Adipocyte (in vitro differentiated cells): Measurements from ENCODE around the gene CPNE2.
"Not testable (repeated sequence)": the region's sequence is repeated elsewhere in the genome, so short reads cannot be mapped to it uniquely, and the experiment has no call there.

Source experiments
- DNase-seq: peaks from one replicate; pipeline ENCODE4 v3.0.0-alpha.2; 2015; ENCODE audit warnings: low read depth
- H3K27me3 ChIP-seq: replicated peaks from 2 replicates; pipeline ENCODE4 v1.7.0; 2013; ENCODE audit warnings: mild to moderate bottlenecking, low read length, moderate library complexity; ENCODE audit not compliant: control insufficient read depth, insufficient read depth
- H3K36me3 ChIP-seq: 2 replicates; pipeline ENCODE4 v1.7.0; 2013; ENCODE audit warnings: low read length, mild to moderate bottlenecking, moderate library complexity; ENCODE audit not compliant: control insufficient read depth, insufficient read depth, severe bottlenecking
- H3K4me1 ChIP-seq: 2 replicates; pipeline ENCODE4 v1.7.0; 2013; ENCODE audit warnings: mild to moderate bottlenecking, low read length, moderate library complexity; ENCODE audit not compliant: control insufficient read depth, insufficient read depth
- H3K4me3 ChIP-seq: 2 replicates; pipeline ENCODE4 v1.7.0; 2013; ENCODE audit warnings: mild to moderate bottlenecking, low read length, moderate library complexity
- H3K9ac ChIP-seq: 2 replicates; pipeline ENCODE4 v1.7.0; 2013; ENCODE audit warnings: mild to moderate bottlenecking, low read length, moderate library complexity
- H3K9me3 ChIP-seq: 2 replicates; pipeline ENCODE4 v1.7.0; 2013; ENCODE audit warnings: mild to moderate bottlenecking, low read length, moderate library complexity; ENCODE audit not compliant: control insufficient read depth

CPNE2 gene

GRCh38 chr16:57091200-57091974 is 996 bp upstream of the CPNE2 start:
- DNase-seq = peak; percentile 48
- Histone ChIP-seq H3K4me1 (peaks cover 23% of the 10 kb centered on the region), H3K36me3 (no peaks in the 10 kb centered on the region), H3K9ac (peak overlapping the region; percentile 69), H3K9me3 (no peaks in the 10 kb centered on the region), H3K4me3 (peak overlapping the region; percentile 79), H3K27me3 (peaks cover 11% of the 10 kb centered on the region)

DNA sequence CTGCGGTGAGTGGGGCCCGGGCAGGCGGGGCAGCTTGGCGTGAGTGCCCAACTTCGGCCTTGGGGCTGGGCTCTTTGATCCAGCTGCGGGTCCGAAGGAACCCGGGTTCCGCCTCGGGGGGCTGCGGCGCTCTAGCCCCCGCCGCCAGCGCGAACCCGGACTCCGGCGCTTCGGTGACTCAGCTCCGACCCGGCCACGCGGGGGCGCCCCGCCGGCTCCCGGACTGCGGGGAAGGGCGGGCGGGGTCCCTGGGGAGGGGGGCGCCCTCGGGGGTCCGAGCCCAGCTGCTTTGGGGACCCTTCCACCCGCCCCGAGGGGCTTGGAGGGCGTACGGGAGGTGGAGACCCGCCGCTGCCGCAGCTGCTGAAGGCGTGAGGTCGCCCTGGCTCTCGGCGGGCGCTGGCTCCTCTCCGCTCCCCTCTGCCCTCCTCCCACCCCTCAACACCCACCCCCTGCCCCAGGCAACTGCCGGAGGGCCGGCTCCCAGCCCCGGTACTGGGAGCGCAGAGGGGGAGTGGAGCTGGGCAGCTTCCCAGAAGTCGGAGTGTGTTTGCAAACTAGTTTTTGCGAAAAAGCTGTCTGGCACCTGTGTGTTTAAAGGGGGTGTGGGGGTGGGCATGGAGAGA is 516 bp downstream of the CPNE2 start:
- Histone ChIP-seq H3K4me3 (peak overlapping the region; percentile 81), H3K9me3 (no peaks in the 10 kb centered on the region), H3K4me1 (peaks cover 23% of the 10 kb centered on the region), H3K36me3 (no peaks in the 10 kb centered on the region), H3K27me3 (peaks cover 2% of the 10 kb centered on the region), H3K9ac (peak overlapping the region; percentile 73)
- DNase-seq = peak; percentile 72

DNA sequence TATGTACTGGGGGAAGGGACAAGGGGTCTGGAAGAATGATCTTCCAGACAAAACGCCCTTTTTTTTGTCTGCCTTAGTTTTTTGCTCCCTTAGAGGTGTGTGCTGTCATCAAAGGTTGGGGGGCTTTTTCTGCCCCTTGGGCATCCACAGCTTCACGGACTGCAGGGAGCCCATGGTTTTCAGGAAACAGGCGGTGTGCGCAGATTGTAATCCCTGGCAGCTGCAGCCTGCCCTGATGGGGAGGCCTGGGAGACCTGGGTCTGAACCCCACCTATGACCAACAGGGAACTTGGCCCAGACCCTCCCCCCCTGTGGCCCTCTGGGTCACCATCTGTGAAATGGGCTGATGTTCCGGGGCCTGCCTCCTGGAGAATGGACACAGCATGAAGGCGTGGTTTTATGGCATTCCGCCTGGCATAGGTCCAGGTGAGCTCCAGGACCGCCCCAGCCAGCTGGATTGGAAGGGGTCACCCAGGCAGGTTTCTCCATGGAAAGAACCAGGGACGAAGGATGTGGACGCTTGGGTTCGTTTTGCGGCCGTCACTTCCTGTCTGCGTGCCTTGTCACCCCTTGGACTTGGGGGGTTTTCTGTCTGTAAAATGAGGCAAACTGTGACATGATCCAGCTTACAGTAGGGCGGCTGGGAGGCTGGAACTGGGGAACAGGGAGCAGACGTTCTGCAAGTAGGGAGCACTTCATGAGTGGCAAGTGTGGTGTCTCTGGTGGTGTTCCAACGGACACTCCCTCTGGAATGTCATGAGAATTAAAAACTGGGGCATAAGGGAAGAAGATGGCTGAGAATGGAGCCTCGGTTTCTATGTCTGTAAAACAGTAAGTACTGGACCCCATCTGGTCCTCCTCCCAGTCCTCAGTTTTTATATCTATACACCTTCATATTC is 1.5 kb downstream of the CPNE2 start:
- Histone ChIP-seq H3K9ac (peak overlapping the region; percentile 58), H3K27me3 (no peaks in the 10 kb centered on the region), H3K4me3 (peak overlapping the region; percentile 81), H3K4me1 (peaks cover 23% of the 10 kb centered on the region), H3K9me3 (no peaks in the 10 kb centered on the region), H3K36me3 (no peaks in the 10 kb centered on the region)
- DNase-seq = no peak

DNA sequence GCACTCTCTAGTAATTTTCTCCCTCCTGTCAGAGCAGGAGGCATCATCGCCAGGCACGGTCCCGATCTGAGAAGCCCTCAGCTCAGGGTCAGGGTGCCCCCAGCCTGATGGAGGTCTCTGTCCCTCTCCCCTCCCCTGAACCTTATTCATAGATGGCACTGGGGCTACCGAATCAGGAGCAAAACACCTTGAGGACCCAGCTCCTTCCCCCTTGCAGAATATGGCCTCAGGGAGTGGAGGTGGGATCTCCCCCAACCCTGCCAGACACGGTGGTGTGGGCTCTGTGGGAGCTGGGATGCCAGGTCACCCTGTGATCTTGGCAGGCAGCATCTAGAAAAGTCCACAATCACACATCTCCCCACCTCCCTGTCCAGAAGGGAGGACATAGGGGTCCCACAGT is 2.5 kb downstream of the CPNE2 start:
- Histone ChIP-seq H3K27me3 (no peaks in the 10 kb centered on the region), H3K4me3 (no peak overlapping the region), H3K36me3 (no peaks in the 10 kb centered on the region), H3K9me3 (no peaks in the 10 kb centered on the region), H3K9ac (no peak overlapping the region), H3K4me1 (peaks cover 23% of the 10 kb centered on the region)
- no peak for DNase-seq

GRCh38 chr16:57096192-57096591 is 3.8 kb downstream of the CPNE2 start:
- Histone ChIP-seq H3K4me1 (peaks cover 23% of the 10 kb centered on the region), H3K4me3 (no peak overlapping the region), H3K27me3 (no peaks in the 10 kb centered on the region), H3K36me3 (no peaks in the 10 kb centered on the region), H3K9me3 (no peaks in the 10 kb centered on the region), H3K9ac (no peak overlapping the region)
- DNase-seq = no peak

DNA sequence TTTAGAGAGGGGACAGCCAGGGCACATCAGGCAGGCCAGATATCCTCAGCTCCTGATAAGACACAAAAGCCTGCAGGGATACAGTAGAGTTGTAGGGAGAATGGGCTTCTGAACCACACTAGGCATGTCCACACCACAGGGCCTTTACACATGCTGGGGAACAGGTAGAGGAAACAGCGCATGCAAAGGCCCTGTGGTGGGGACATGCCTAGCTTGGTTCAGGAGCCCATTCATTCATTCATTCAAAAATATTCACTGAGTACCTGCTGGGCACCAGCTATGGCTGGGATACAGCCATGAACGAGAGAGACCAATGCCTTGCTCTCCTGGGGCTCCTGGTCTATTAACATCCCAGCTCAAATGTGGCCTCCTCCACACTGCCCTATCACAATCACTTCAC is 4.4 kb downstream of the CPNE2 start:
- H3K4me3 ChIP-seq = no peak overlapping the region
- H3K36me3 ChIP-seq = no peaks in the 10 kb centered on the region
- H3K9me3 ChIP-seq = no peaks in the 10 kb centered on the region
- H3K27me3 ChIP-seq = no peaks in the 10 kb centered on the region
- no peak for DNase-seq
- H3K4me1 ChIP-seq = peaks cover 18% of the 10 kb centered on the region
- H3K9ac ChIP-seq = no peak overlapping the region

DNA sequence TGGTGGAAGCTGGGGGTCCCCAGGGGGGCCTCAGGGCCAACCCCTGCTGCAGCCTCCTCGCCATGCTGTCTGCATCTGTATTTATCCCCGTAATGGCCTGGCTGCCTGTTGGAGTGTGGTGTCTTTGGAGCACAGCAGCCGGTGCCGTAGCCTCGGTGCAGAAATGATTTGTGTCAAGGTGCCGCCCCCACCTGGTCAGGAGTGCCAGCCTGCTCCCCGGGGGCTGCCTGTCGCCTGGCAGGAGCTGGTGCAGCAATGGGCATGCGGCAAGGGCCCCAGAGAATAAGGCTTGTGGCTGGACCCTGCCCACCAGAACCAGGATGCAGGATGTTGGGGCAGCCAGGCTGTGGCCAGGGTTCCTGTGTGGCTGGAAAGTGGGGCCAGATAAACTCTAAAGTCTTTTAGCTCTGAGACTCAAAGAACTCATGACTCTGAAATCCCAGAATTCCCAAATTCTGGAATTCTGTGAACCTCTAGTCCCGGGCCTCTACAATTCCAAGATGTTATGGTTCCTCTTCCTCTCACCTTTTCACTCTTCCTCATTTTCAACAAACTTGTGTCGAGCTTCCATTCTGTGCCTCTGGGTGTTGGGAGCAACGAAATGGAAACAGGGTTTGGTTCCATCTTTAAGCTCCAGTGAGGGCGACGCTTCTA is 5.9 kb downstream of the CPNE2 start:
- Histone ChIP-seq H3K4me1 (peaks cover 14% of the 10 kb centered on the region), H3K36me3 (no peaks in the 10 kb centered on the region), H3K9ac (no peak overlapping the region), H3K27me3 (no peaks in the 10 kb centered on the region), H3K9me3 (no peaks in the 10 kb centered on the region), H3K4me3 (no peak overlapping the region)
- no peak for DNase-seq

GRCh38 chr16:57099965-57100364 is 7.6 kb downstream of the CPNE2 start:
- peak; percentile 30 for DNase-seq
- H3K4me1 ChIP-seq, H3K9me3 ChIP-seq, H3K36me3 ChIP-seq, H3K4me3 ChIP-seq, H3K9ac ChIP-seq, H3K27me3 ChIP-seq: not testable (repeated sequence)

- no peak for DNase-seq
- Histone ChIP-seq H3K4me1 (no peaks in the 10 kb centered on the region), H3K27me3 (no peaks in the 10 kb centered on the region), H3K9ac (no peak overlapping the region), H3K36me3 (no peaks in the 10 kb centered on the region), H3K9me3 (no peaks in the 10 kb centered on the region), H3K4me3 (no peak overlapping the region)
Measured at GRCh38 chr16:57100445-57100844, 8.1 kb downstream of the CPNE2 start.

DNA sequence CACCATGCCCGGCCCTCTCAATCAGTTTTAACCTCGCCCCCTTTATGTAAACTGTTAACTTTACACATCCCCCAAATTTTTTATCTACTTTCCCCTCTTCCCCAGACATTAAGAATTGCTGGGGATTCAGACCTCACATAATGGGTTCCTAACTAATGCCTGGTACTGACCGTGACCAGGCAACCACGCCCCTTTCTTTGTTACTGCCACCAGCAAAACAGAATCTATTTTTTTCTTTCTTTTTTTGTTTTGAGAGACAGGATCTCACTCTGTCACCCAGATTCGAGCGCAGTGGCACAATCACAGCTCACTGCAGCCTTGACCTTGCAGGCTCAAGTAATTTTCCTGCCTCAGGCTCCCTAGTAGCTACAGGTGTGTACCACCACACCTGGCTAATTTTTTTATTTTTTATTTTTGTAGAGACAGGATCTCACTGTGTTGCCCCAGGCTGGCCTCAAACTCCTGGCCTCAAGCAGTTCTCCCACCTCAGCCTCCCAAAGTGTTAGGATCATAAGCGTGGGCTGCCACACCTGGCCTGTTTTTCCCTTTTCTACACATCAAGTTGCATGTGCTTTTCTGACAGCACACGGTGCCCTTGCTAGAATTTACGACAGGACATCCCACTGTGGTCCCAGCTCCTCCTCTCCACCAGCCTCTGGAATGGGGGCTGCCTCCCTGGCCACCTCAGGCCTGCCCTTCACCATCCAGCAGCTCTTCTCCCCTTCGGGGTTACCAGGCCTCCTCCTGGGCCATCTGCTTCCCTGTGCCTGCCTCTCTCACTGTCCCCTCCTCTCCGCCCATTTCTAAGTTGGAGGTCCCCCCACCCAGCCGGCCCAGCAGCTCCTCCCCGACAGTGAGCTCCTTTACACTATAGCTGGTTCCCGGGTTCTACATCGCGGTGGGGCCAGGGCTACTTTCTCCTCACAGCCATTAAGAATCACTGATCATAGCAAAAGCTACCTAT is 10.8 kb downstream of the CPNE2 start:
- Histone ChIP-seq H3K27me3 (no peaks in the 10 kb centered on the region), H3K4me1 (no peaks in the 10 kb centered on the region), H3K4me3 (no peak overlapping the region), H3K36me3 (no peaks in the 10 kb centered on the region), H3K9ac (no peak overlapping the region), H3K9me3 (no peaks in the 10 kb centered on the region)
- no peak for DNase-seq
